ENCODE measurements around the gene IQSEC1. TPM values are rescaled to one million over a fixed set of nuclear protein-coding genes. Genes with fewer than 3 reads are reported as not detected.

Gene IQSEC1
- total and polyA plus RNA-seq, 2 of the 8 experiments (the other 6 are each of a cell fraction or from before 2014, with no cell fraction given): 6.8 to 28.8 TPM

DNA sequence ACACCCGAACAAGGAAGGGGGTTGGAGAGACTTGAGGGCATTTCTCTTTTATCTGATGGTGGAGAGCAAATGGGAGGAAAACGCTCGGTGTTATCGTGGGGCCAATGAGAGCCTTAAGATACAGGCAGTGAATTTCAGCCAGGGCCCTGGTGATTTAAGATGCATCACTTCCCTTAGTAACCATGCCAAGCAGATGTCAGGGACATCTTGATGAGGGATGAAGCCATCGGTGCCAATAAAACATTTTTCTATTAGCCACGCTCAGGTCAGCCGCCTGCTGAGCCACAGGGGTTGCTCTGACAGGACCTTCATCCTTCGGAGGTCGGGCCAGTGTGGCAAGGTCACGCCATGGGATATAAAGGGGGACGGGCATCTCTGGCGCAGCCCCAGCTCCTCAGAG lies 10.6 kb downstream of the IQSEC1 start:
- Histone ChIP-seq H4K5ac (ENCODE audit: insufficient read length, low read depth, low read length) (no peak overlapping the region), H3K4ac (replicated peaks; ENCODE audit: insufficient read length, low read depth, low read length) (no peak overlapping the region), H3K23me2 (ENCODE audit: low read depth, low read length) (no peaks in the 10 kb centered on the region), H2BK15ac (ENCODE audit: low read length) (no peak overlapping the region), H2BK20ac (ENCODE audit: low read length) (no peak overlapping the region), H2BK5ac (ENCODE audit: low read depth, low read length) (no peak overlapping the region), H3K4me2 (ENCODE audit: insufficient read depth in 1 of 2, low read depth in 2 of 2, low read length in 2 of 2) (no peak overlapping the region), H3K79me2 (ENCODE audit: control insufficient read depth in 1 of 2, insufficient read depth in 2 of 2, low read length in 2 of 2) (no peaks in the 10 kb centered on the region), H3K18ac (ENCODE audit: extremely low read depth, low read length) (no peak overlapping the region), H3K9ac (replicated peaks in 1 of 4; ENCODE audit: extremely low read depth in 1 of 4, low read depth in 3 of 4, low read length in 3 of 4) (no peak overlapping the region), H3K56ac (replicated peaks; ENCODE audit: insufficient read length, low read depth, low read length) (no peak overlapping the region), H4K20me1 (replicated peaks in 1 of 2; ENCODE audit: control insufficient read depth in 1 of 2, insufficient read depth in 2 of 2, low read length in 2 of 2) (peaks cover 0 to 2% of the 10 kb centered on the region in 2 experiments), H3K14ac (ENCODE audit: insufficient read length) (no peak overlapping the region), H3K27ac (ENCODE audit: low read depth, low read length) (no peak overlapping the region), H2BK120ac (replicated peaks; ENCODE audit: low read depth, low read length) (no peak overlapping the region), H2AK5ac (ENCODE audit: low read depth, low read length) (no peak overlapping the region), H4K8ac (ENCODE audit: extremely low read depth, insufficient read depth, low read length) (no peak overlapping the region), H3K27me3 (replicated peaks in 1 of 4; ENCODE audit: control insufficient read depth in 3 of 4, extremely low read depth in 1 of 4, insufficient read depth in 3 of 4, low read length in 3 of 4) (no peaks in the 10 kb centered on the region; a peak in 1 of 7 replicates), H3K4me3 (ENCODE audit: extremely low read depth in 1 of 4, insufficient read depth in 2 of 4, low read depth in 3 of 4, low read length in 4 of 4) (no peak overlapping the region), H3K79me1 (ENCODE audit: low read depth, low read length) (no peaks in the 10 kb centered on the region; the same call in 1 of the 2 replicates), H3K4me1 (replicated peaks in 1 of 4; ENCODE audit: control insufficient read depth in 3 of 4, insufficient read depth in 4 of 4, low read length in 3 of 4) (peaks cover 0 to 2% (median under 1%) of the 10 kb centered on the region in 4 experiments; a peak in 2 of 7 replicates), H3K23ac (ENCODE audit: insufficient read length) (no peak overlapping the region), H3K9me3 (ENCODE audit: insufficient read depth in 2 of 2, low read depth in 1 of 2, low read length in 1 of 2) (no peaks in the 10 kb centered on the region), H2AFZ (ENCODE audit: low read length) (no peak overlapping the region), H3K36me3 (ENCODE audit: control insufficient read depth in 2 of 4, insufficient read depth in 4 of 4, low read length in 3 of 4) (no peaks in the 10 kb centered on the region), H2BK12ac (ENCODE audit: low read depth, low read length) (no peak overlapping the region), H4K91ac (replicated peaks; ENCODE audit: insufficient read length, low read length) (no peak overlapping the region)
- FAIRE-seq (no peak), DNase-seq (ENCODE audit: low read depth in 1 of 2, low spot score in 2 of 2) (no peak)
- TF ChIP-seq, protein P1, sequence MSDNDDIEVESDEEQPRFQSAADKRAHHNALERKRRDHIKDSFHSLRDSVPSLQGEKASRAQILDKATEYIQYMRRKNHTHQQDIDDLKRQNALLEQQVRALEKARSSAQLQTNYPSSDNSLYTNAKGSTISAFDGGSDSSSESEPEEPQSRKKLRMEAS (IDR thresholded peaks at IDR 0.05): no peak
- TF ChIP-seq PHF8 (conservative IDR thresholded peaks at IDR 0.05; ENCODE audit: low read depth, low read length) (no peak), EGR1 (IDR thresholded peaks at IDR 0.05; ENCODE audit: borderline replicate concordance, low read depth, low read length) (no peak), CBX8 (IDR thresholded peaks at IDR 0.05; ENCODE audit: borderline replicate concordance, low read depth, low read length) (no peak), TEAD4 (IDR thresholded peaks at IDR 0.05; ENCODE audit: low read depth, low read length) (no peak)
- TF ChIP-seq, protein P2, sequence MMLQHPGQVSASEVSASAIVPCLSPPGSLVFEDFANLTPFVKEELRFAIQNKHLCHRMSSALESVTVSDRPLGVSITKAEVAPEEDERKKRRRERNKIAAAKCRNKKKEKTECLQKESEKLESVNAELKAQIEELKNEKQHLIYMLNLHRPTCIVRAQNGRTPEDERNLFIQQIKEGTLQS (IDR thresholded peaks at IDR 0.05; ENCODE audit: insufficient read depth, low read depth, low read length): no peak
- WGBS, 2 experiments (ENCODE audit: extremely low coverage in 1 of 2, insufficient coverage in 1 of 2, insufficient read length in 1 of 2, insufficient replicate concordance in 2 of 2, low coverage in 1 of 2, low lambda C conversion rate in 2 of 2, missing lambda C conversion rate in 1 of 2): 88% methylated on average over 12 of the region's 12 CpGs; no CpG with 5 or more reads in 1 of the 2 experiments
- POLR2A ChIA-PET (ENCODE audit: partially characterized antibody): interaction anchor here (0.8 to 1.0 kb wide), 2 partner anchors 11 to 553 kb away, joined by 3 read pairs; partner anchors contain the start of gene IQSEC1
- CTCF ChIA-PET (ENCODE audit: partially characterized antibody): interaction anchor here (0.6 to 2.3 kb wide), 5 partner anchors 19 to 78 kb away, joined by 3 to 8 read pairs (median 3); no protein-coding TSS in a partner anchor
